ENCODE measurements around the gene PKD2L1. TPM values are rescaled to one million over a fixed set of nuclear protein-coding genes. Genes with fewer than 3 reads are reported as not detected.

Gene PKD2L1
- total RNA-seq, 4 donors from 2014 or later: 0.14 to 1.9 TPM; not detected in 2

DNA sequence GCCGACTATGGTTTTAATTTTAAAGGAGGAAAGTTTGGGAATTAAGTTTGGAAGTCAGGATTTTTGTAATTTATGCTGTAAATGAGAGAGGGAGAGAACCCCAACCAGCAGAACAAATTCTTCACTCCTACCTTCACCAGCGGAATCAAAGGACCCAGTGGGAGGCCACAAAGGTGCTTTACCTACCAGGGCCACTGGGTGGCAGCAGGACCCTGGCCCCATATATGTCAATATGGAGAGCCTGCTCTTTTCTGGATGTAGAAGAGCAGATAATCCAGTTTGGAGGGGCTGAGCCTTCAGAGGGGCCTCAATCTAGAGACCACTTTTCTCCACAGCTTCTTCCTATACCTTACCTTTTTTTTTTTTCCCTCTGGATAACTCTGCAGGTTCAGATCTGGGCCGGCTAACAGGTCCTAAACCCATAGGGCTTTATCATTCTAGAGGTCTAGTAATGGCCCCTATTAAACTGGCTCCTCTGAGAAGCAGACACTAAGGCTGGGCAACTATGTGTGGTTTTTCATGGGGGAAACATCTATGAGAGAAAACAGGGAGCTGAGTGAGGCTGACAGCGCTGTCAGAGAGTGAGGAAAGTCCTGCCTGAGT lies 8.5 kb upstream of the PKD2L1 start:
- TF ChIP-seq CTCF (IDR thresholded peaks at IDR 0.05) (peak; percentile 89 to 94 (median 94)), EP300 (IDR thresholded peaks at IDR 0.05; ENCODE audit: low read depth) (no peak), POLR2A (IDR thresholded peaks at IDR 0.05) (no peak), POLR2AphosphoS5 (IDR thresholded peaks at IDR 0.05) (no peak)
- Histone ChIP-seq H3K27me3 (peaks cover 16% of the 10 kb centered on the region), H3K36me3 (no peaks in the 10 kb centered on the region), H3K4me1 (peaks cover 0 to 12% (median 0%) of the 10 kb centered on the region in 4 donors), H3K27ac (no peak overlapping the region), H3K4me3 (no peak overlapping the region), H3K9me3 (no peaks in the 10 kb centered on the region)
- DNase-seq: peak; percentile 83
- in situ Hi-C loops (cut with MboI; ENCODE audit: low pct_ligation_motif_present in 1 of 4, low pct_unique_long_range_greater_than_20kb in 1 of 4, low sequenced_read_pairs in 3 of 4): loop anchor here in 2 of 4 donors (25.0 kb wide), 1 partner anchor 174 kb away; the partner anchor contains the start of gene SEC31B (in 2 of the 2)
- WGBS, 2 donors (ENCODE audit: low coverage in 1 of 2): 57 to 71% methylated on average over 2 to 4 of the region's 4 CpGs
- intact Hi-C loops (cut with DNase I; ENCODE audit: low total_unique reads): loop anchor here (2.0 kb wide), 1 partner anchor 96 kb away; no protein-coding TSS in a partner anchor

GRCh38 chr10:100334762-100335161 lies 4.7 kb upstream of the PKD2L1 start:
- Histone ChIP-seq H3K9me3 (no peaks in the 10 kb centered on the region), H3K4me1 (no peaks in the 10 kb centered on the region), H3K27me3 (peaks cover 45% of the 10 kb centered on the region), H3K36me3 (no peaks in the 10 kb centered on the region), H3K4me3 (no peak overlapping the region), H3K27ac (no peak overlapping the region)
- DNase-seq: no peak
- WGBS, 2 donors (ENCODE audit: low coverage in 1 of 2): 60 to 81% methylated on average over 1 to 9 of the region's 9 CpGs
- TF ChIP-seq CTCF (IDR thresholded peaks at IDR 0.05) (no peak), EP300 (IDR thresholded peaks at IDR 0.05; ENCODE audit: low read depth) (no peak), POLR2A (IDR thresholded peaks at IDR 0.05) (no peak), POLR2AphosphoS5 (IDR thresholded peaks at IDR 0.05) (no peak)
- in situ Hi-C loops (cut with MboI; ENCODE audit: low pct_ligation_motif_present in 1 of 4, low pct_unique_long_range_greater_than_20kb in 1 of 4, low sequenced_read_pairs in 3 of 4): loop anchor here in 2 of 4 donors (25.0 kb wide), 1 partner anchor 178 kb away; the partner anchor contains the start of gene SEC31B (in 2 of the 2)
- intact Hi-C loops (cut with DNase I; ENCODE audit: low total_unique reads): no loop called here

- Histone ChIP-seq H3K4me3 (no peak overlapping the region), H3K27ac (no peak overlapping the region), H3K27me3 (peaks cover 51% of the 10 kb centered on the region), H3K9me3 (no peaks in the 10 kb centered on the region), H3K4me1 (no peaks in the 10 kb centered on the region), H3K36me3 (no peaks in the 10 kb centered on the region)
- TF ChIP-seq CTCF (IDR thresholded peaks at IDR 0.05) (no peak), EP300 (IDR thresholded peaks at IDR 0.05; ENCODE audit: low read depth) (no peak), POLR2AphosphoS5 (IDR thresholded peaks at IDR 0.05) (no peak), POLR2A (IDR thresholded peaks at IDR 0.05) (no peak)
- intact Hi-C loops (cut with DNase I; ENCODE audit: low total_unique reads) (no loop called here), in situ Hi-C loops (cut with MboI; ENCODE audit: low pct_ligation_motif_present in 1 of 4, low pct_unique_long_range_greater_than_20kb in 1 of 4, low sequenced_read_pairs in 3 of 4) (loop anchor here in 2 of 4 donors (25.0 kb wide), 1 partner anchor 178 kb away; the partner anchor contains the start of gene SEC31B (in 2 of the 2))
- DNase-seq: no peak
- 78 to 83% methylated on average over 2 of the region's 2 CpGs for WGBS, 2 donors (ENCODE audit: low coverage in 1 of 2)
These were observed 3.8 kb upstream of the PKD2L1 start for GRCh38 chr10:100333661-100334440.

DNA sequence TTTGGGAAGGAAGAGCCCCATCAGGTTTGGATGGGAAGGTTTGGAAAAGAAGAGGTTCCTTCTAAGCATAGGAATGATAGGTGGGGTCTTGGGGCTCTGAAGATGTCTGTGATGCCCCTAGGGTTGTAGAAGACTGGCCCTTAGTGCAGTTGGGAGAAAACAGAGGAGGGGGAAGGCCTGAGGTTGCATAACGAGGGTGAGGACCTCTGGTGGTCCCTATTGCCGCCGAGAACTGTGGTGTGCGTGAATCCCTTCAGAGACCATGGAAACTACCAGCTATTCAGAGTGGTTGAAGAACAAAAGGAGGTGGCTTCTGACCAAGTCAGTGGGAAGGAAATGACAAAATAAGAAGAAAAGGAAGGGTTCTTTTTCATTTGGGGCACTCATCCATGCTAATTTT lies 3.1 kb upstream of the PKD2L1 start:
- 43 to 75% methylated on average over 1 to 4 of the region's 4 CpGs for WGBS, 2 donors (ENCODE audit: low coverage in 1 of 2)
- intact Hi-C loops (cut with DNase I; ENCODE audit: low total_unique reads): no loop called here
- H3K27me3 ChIP-seq: peaks cover 51% of the 10 kb centered on the region

More for the DNA sequence above, 3.1 kb upstream of the PKD2L1 start:
- Histone ChIP-seq H3K9me3 (no peaks in the 10 kb centered on the region), H3K36me3 (no peaks in the 10 kb centered on the region), H3K4me3 (no peak overlapping the region), H3K4me1 (no peaks in the 10 kb centered on the region), H3K27ac (no peak overlapping the region)
- no peak for DNase-seq
- TF ChIP-seq POLR2AphosphoS5 (IDR thresholded peaks at IDR 0.05) (no peak), CTCF (IDR thresholded peaks at IDR 0.05) (no peak), EP300 (IDR thresholded peaks at IDR 0.05; ENCODE audit: low read depth) (no peak), POLR2A (IDR thresholded peaks at IDR 0.05) (no peak)
- in situ Hi-C loops (cut with MboI; ENCODE audit: low pct_ligation_motif_present in 1 of 4, low pct_unique_long_range_greater_than_20kb in 1 of 4, low sequenced_read_pairs in 3 of 4): loop anchor here in 2 of 4 donors (25.0 kb wide), 1 partner anchor 179 kb away; the partner anchor contains the start of gene SEC31B (in 2 of the 2)
